ENCODE results near the gene NAB2.
"Not testable (repeated sequence)": the region's sequence is repeated elsewhere in the genome, so short reads cannot be mapped to it uniquely, and the experiment has no call there.

NAB2 gene

GRCh38 chr12:57116580-57117281, 27.8 kb downstream of the NAB2 start:
- DNase-seq: no peak

DNA sequence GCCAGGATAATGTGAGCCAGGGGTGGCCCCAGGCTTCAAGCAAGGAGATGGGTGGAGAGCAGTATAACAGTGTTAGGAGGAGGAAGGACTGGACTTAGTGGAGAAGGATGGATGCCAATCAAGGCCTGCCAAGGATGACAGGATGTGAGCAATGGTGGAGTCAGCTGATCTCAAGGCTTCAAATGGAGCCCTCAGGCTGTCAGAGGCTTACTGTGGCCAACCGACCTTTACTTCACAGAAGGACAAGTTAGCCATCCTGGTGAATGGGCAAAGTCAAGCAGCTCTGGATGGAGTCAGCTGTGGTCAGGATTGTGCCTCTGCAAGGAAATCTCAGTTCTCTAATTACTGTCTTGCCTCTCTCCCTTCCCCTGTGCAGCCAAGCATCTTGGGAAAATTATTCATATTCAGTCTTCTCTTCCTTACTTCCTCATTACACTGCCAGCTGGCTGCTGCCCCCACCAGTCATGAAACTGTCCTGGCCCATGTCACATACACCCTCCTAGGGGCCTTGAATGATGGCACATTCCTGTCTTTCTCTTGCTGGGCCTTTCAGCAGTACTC, 29.9 kb downstream of the NAB2 start:
- no peak for DNase-seq

GRCh38 chr12:57119294-57120085, 30.6 kb downstream of the NAB2 start:
- no peak for DNase-seq

DNA sequence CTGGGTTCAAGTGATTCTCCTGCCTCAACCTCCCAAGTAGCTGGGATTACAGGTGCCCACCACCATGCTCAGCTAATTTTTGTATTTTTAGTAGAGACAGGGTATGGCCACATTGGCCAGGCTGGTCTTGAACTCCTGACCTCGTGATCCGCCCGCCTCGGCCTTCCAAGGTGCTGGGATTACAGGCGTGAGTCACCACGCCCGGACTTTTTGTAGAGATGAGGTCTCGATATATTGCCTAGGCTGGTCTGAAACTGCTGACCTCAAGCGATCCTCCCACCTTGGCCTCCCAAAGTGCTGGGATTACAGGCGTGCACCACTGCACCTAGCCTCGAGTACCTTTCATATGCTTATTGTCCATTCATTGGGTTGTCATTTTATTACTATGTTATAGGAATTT, 31.8 kb downstream of the NAB2 start:
- DNase-seq: not testable (repeated sequence)

- DNase-seq: no peak
Measured at GRCh38 chr12:57123813-57124212, 34.9 kb downstream of the NAB2 start.

DNA sequence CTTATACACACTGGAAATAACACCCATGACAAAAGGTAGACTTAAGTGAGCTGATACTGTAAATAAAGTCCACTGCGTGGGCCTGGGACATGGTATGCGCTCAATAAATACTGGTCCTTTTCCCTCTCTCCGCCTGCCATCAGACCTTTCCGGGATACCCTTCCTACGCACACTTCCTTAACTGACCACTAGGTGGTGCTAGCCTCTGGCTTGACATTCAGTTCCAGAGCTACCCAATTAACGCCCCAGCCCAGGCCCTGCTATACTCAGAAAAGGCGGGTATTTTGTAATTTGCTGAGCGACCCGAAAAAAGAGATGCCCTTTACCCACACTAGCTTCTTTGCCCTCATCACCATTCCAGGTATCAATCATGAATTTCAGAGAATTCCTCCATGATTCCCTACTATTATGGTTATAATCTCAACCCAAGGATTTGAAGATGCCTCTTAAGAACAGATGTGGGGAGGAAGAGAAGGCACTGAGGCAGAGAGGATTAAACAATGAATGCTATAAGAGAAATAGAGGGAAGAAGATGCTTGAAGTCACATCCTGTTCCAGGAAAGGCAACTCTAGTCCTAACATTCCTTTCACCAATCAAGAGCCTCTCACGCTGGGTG, 35.5 kb downstream of the NAB2 start:
- DNase-seq: peak; percentile 62

DNA sequence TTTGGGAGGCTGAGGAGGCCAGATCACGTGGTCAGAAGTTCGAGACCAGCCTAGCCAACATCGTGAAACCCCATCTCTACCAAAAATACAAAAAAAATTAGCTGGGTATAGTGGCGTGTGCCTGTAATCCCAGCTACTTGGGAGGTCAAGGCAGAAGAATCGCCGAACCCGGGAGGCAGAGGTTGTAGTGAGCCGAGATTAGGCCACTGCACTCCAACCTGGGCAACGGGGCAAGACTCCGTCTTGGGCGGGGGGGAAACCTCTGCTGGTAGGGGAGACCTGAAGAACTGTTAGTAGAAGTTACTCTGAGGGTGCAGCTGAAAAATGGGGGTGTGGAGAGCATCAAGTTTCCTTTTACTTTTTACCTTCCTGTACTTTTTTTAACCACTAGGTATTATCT, 37.1 kb downstream of the NAB2 start:
- no peak for DNase-seq

DNA sequence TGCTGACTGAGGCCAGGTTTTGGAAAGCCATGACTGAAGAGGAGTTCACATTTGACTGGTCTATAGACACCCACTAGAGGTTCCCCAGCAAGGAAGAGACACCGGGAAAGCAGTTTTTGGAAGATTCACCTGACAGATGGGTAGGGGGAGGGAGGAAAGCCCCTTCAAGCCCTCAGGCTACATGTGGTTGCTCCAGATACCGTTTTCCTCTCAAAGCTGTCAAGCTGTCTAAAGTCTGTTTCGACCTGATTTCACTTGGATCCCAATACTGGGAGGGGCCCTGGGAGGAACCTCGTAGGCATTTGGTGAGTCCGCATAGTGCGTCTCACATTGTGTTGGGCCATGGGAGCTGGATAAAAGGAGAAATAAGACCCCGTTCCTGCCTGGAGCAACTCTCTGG, 37.6 kb downstream of the NAB2 start:
- no peak for DNase-seq

DNA sequence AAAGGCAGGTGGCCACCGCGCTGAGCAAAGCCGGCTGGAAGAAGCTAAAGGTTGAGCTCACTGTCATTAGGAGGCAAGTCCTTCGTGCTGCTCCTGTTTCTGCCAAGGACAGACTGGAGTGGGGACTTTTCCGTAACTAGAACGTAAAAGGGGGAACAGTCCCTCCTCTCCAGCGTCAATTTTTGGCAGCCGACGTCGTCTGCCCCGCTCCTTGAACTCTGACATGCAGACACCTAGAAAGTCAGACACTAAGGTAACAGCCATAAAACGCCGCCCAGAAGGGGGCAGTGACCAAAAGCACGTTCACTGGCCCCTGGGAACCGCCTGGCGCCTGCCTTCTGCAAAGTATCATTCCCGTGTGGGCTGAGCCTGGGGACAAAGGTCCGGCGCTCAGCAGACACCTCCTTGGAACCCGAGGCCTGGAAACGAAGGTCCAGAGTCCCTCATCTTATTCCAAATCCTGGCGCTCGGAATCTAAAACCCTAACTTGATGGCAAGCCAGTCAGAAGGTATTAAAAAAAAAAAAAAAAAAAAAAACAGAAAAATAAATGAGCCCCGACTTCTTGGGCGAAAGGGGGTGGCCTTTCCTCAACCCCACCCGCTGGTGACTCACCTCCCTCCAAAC, 38.3 kb downstream of the NAB2 start:
- DNase-seq: no peak

- DNase-seq: peak; percentile 63
Measured at GRCh38 chr12:57127726-57128518, 39.0 kb downstream of the NAB2 start, which contains the start of gene LRP1. TSS of gene LRP1 (plus strand) at chr12:57128483. CDS start at chr12:57128965, 482 bp downstream.

DNA sequence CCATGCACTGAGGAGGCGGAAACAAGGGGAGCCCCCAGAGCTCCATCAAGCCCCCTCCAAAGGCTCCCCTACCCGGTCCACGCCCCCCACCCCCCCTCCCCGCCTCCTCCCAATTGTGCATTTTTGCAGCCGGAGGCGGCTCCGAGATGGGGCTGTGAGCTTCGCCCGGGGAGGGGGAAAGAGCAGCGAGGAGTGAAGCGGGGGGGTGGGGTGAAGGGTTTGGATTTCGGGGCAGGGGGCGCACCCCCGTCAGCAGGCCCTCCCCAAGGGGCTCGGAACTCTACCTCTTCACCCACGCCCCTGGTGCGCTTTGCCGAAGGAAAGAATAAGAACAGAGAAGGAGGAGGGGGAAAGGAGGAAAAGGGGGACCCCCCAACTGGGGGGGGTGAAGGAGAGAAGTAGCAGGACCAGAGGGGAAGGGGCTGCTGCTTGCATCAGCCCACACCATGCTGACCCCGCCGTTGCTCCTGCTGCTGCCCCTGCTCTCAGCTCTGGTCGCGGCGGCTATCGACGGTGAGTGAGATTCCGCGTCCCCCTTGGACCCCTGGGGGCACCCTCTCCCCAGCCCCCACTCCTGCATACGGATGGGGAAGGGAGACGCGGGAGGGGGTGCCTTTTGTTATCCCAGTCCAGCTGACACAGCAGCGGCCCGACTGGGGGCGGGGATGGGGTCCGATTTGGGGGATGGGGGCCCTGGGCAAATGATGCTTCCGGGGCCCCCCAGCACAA, 39.8 kb downstream of the NAB2 start:
- no peak for DNase-seq

GRCh38 chr12:57129321-57129842, 40.5 kb downstream of the NAB2 start:
- no peak for DNase-seq

- no peak for DNase-seq
Measured at GRCh38 chr12:57129889-57130288, 41.0 kb downstream of the NAB2 start.

DNA sequence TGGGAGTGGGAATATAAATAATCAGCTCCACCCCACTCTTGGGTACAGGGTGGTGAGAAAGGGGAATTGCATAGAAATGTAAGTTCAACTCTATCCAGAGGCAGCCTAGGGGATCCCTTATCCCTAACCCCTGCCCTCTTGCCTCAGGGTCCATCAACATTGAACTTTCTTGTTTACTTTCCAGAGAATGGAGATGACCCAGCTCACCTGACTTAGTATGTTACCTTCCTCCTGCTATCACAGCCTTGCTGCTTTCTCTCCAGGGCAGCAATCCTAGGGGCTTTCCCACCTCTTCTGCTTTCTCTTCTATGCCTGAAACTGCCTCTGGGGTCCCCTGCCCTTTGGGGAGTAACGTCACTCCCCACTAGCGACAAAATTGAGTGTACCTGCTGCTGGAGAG, 42.0 kb downstream of the NAB2 start:
- no peak for DNase-seq

GRCh38 chr12:57131896-57132744, 43.2 kb downstream of the NAB2 start:
- no peak for DNase-seq

GRCh38 chr12:57133013-57133569, 44.2 kb downstream of the NAB2 start:
- no peak for DNase-seq

DNA sequence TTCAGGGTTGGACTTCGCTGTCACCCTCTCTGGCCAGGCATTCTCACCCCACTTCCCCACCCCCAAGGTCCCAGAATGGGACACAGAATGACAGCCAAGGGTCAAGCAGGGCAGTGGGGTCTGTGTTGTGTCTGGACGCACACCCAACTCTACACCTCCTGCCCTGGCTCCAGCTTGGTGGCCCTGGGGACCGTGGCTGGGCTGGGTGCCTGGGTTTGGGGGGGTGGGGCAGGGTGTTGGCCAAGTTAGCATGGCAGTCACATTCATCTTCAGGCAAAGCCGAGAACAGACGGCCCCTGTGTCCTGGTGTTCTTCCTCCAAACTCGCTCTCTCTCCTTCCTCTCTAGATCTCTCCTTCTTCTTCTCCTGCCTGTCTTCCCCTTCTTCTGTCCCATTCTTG, 45.0 kb downstream of the NAB2 start:
- DNase-seq: no peak

DNA sequence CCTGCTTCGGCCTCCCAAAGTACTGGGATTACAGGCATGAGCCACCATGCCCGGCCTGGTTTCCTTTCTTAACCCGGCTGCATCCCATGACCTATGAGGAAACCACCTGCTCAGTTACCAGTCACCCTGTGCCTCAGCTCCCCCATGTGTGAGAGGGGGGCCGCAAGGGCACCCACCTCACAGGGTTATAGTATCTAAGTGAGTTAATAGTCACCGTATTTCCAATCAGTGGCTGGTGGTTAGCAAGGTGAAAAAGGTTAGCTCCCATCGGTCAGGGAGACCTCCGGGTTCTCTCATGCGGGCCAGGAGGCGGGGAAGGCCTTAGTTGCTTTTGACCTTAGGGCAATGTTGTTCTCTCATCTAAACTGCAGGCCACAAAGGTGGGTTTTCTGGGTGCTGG, 46.0 kb downstream of the NAB2 start:
- DNase-seq: no peak

- DNase-seq: no peak
Measured at GRCh38 chr12:57135527-57136326, 46.8 kb downstream of the NAB2 start.
